GM12878 (cell line): ENCODE measurements around the gene EIF4E1B. TPM values are rescaled to one million over a fixed set of nuclear protein-coding genes. Genes with fewer than 3 reads are reported as not detected.

Experiments used
- ATAC-seq: fragments of 200-7000 bp; cut with Tn5 transposase; 3 replicates; pipeline ENCODE4 v1.9.1; 2020; ENCODE audit warnings: mild to moderate bottlenecking, moderate library complexity
- BruUV-seq: library from RNA; stranded (reverse); fragments of 400-500 nt; replicated peaks from 2 replicates; lab custom pipeline; 2021; lab: Mats Ljungman, UMichigan
- CTCF ChIA-PET: fragments of 300-600 bp; sonication (Branson Sonifier 250); formaldehyde crosslinking; extraction: SDS; loops from one replicate; lab custom pipeline; 2021; ENCODE audit warnings: inconsistent platforms; lab: Yijun Ruan, JAX
- POLR2A ChIA-PET: fragments of 350-600 bp; formaldehyde crosslinking; extraction: SDS; loops from one replicate; lab custom pipeline; 2021; ENCODE audit warnings: inconsistent platforms; lab: Charles Lee
- RAD21 ChIA-PET: fragments of 300-600 bp; sonication (Branson Sonifier 250); formaldehyde crosslinking; loops from one replicate; lab custom pipeline; 2023; ENCODE audit warnings: antibody characterized with exemption; ENCODE audit not compliant: unreplicated experiment; lab: Charles Lee
- SMC1A ChIA-PET: fragments of 300-600 bp; sonication (Branson Sonifier 250); formaldehyde crosslinking; loops from one replicate; lab custom pipeline; 2023; ENCODE audit not compliant: unreplicated experiment, uncharacterized antibody; lab: Charles Lee
- DNase-seq: peaks from one replicate; pipeline ENCODE4 v3.0.0-alpha.2; 2011; ENCODE audit warnings: low read depth, low spot score
- FAIRE-seq: peaks from 3 replicates; lab custom pipeline; 2011; peaks lifted over from hg19 to GRCh38; lab: Jason Lieb, UNC
- H2AFZ ChIP-seq: 2 replicates; pipeline ENCODE4 v1.6.0; 2011; ENCODE audit warnings: low read depth, low read length, control low read depth; ENCODE audit not compliant: control insufficient read depth
- H3K27ac ChIP-seq: 2 replicates; pipeline ENCODE4 v1.5.1; 2011; ENCODE audit warnings: control low read depth; ENCODE audit not compliant: control insufficient read depth, insufficient read depth
- H3K27me3 ChIP-seq, 2 experiments: replicated peaks in 1 of 2; 2 replicates each; pipeline versions ENCODE4 v1.6.0 to v1.6.1; 2011; ENCODE audit warnings: low read length in 1 of 2; ENCODE audit not compliant: control insufficient read depth in 2 of 2, insufficient read depth in 2 of 2
- H3K36me3 ChIP-seq, 2 experiments: 2 replicates each; pipeline ENCODE4 v1.5.1; 2011; ENCODE audit warnings: low read length in 1 of 2; ENCODE audit not compliant: control insufficient read depth in 2 of 2, insufficient read depth in 2 of 2
- H3K4me1 ChIP-seq: 2 replicates; pipeline ENCODE4 v1.6.1; 2011; ENCODE audit warnings: mild to moderate bottlenecking, low read length, moderate library complexity, mixed read lengths; ENCODE audit not compliant: control insufficient read depth, insufficient read depth
- H3K4me2 ChIP-seq: 2 replicates; pipeline ENCODE4 v1.6.0; 2011; ENCODE audit warnings: control low read depth; ENCODE audit not compliant: control insufficient read depth, insufficient read depth
- H3K4me3 ChIP-seq: fragments of 200-600 bp; sonication (generic); 2 replicates; pipeline ENCODE4 v1.5.1; 2016
- H3K79me2 ChIP-seq: 2 replicates; pipeline ENCODE4 v1.6.0; 2011; ENCODE audit warnings: low read length; ENCODE audit not compliant: control insufficient read depth, insufficient read depth
- H3K9ac ChIP-seq: 2 replicates; pipeline ENCODE4 v1.8.0; 2011; ENCODE audit warnings: low read length, control low read depth, mixed read lengths; ENCODE audit not compliant: control insufficient read depth, insufficient read depth
- H3K9me3 ChIP-seq: replicated peaks from 3 replicates; pipeline ENCODE4 v1.5.1; 2011; ENCODE audit warnings: mild to moderate bottlenecking, low read length; ENCODE audit not compliant: control insufficient read depth, insufficient read depth
- H4K20me1 ChIP-seq: 2 replicates; pipeline ENCODE4 v1.6.0; 2011; ENCODE audit not compliant: control insufficient read depth, insufficient read depth
- BCL11A ChIP-seq: IDR thresholded peaks from 2 replicates; pipeline ENCODE4 v1.6.1; 2011; ENCODE audit warnings: low read depth, low read length
- BCL3 ChIP-seq: IDR thresholded peaks from 2 replicates; pipeline ENCODE4 v1.6.1; 2011; ENCODE audit warnings: borderline replicate concordance, low read depth, mild to moderate bottlenecking, moderate library complexity, low read length; ENCODE audit not compliant: insufficient read depth, poor library complexity, severe bottlenecking
- BHLHE40 ChIP-seq, 2 experiments: fragments of 450-650 bp in 1 of 2; IDR thresholded peaks; 2 replicates each; pipeline ENCODE4 v1.6.1; 2011 to 2017; ENCODE audit warnings: low read depth in 2 of 2, borderline replicate concordance in 1 of 2, improper control_type of control experiment in 1 of 2, low read length in 1 of 2, mild to moderate bottlenecking in 1 of 2
- CBX5 ChIP-seq: sonication (generic); IDR thresholded peaks from 2 replicates; pipeline ENCODE4 v1.6.1; 2016; ENCODE audit warnings: low read depth, moderate library complexity, mild to moderate bottlenecking, inconsistent platforms
- CHD2 ChIP-seq: IDR thresholded peaks from 2 replicates; pipeline ENCODE4 v1.6.1; 2011; ENCODE audit warnings: low read depth, low read length, improper control_type of control experiment, borderline replicate concordance
- EGR1 ChIP-seq, 2 experiments: IDR thresholded peaks; 1 replicate in 1 of 2; 2 replicates in 1 of 2; pipeline ENCODE4 v1.6.1; 2011 to 2012; ENCODE audit warnings: low read depth in 2 of 2, low read length in 2 of 2, borderline replicate concordance in 1 of 2, mild to moderate bottlenecking in 1 of 2, moderate library complexity in 1 of 2
- GABPA ChIP-seq: IDR thresholded peaks from 2 replicates; pipeline ENCODE4 v1.6.1; 2014; ENCODE audit warnings: antibody characterized with exemption, low read depth, mild to moderate bottlenecking, inconsistent platforms
- MLLT1 ChIP-seq: fragments of 450-650 bp; IDR thresholded peaks from 2 replicates; pipeline ENCODE4 v1.6.1; 2016; ENCODE audit warnings: mild to moderate bottlenecking
- NR2C2 ChIP-seq: IDR thresholded peaks from 2 replicates; pipeline ENCODE4 v1.6.1; 2011; ENCODE audit warnings: borderline replicate concordance, low read depth; ENCODE audit not compliant: control insufficient read depth, insufficient read length
- NR2F1 ChIP-seq: fragments of 450-650 bp; conservative IDR thresholded peaks from 2 replicates; pipeline ENCODE4 v1.6.1; 2017; ENCODE audit warnings: mild to moderate bottlenecking
- PKNOX1 ChIP-seq: fragments of 450-650 bp; IDR thresholded peaks from 2 replicates; pipeline ENCODE4 v1.6.1; 2016; ENCODE audit warnings: mild to moderate bottlenecking
- POU2F2 ChIP-seq: IDR thresholded peaks from 3 replicates; pipeline ENCODE4 v1.6.1; 2011; ENCODE audit warnings: low read depth, mild to moderate bottlenecking, low read length, borderline replicate concordance
- RCOR1 ChIP-seq: conservative IDR thresholded peaks from 2 replicates; pipeline ENCODE4 v1.6.1; 2012; ENCODE audit warnings: low read depth, low read length, improper control_type of control experiment
- RELA ChIP-seq: fragments of 450-650 bp; IDR thresholded peaks from 2 replicates; pipeline ENCODE4 v1.8.0; 2014; ENCODE audit warnings: borderline replicate concordance; ENCODE audit not compliant: partially characterized antibody
- SP1 ChIP-seq: IDR thresholded peaks from one replicate; pipeline ENCODE4 v1.6.1; 2011; ENCODE audit warnings: low read depth, low read length
- TBL1XR1 ChIP-seq: IDR thresholded peaks from 2 replicates; pipeline ENCODE4 v1.6.1; 2012; ENCODE audit warnings: low read depth, low read length, improper control_type of control experiment
- TCF12 ChIP-seq: IDR thresholded peaks from 2 replicates; pipeline ENCODE4 v1.6.1; 2011; ENCODE audit warnings: low read depth, mild to moderate bottlenecking, low read length
- USF1 ChIP-seq: IDR thresholded peaks from 2 replicates; pipeline ENCODE4 v1.6.1; 2011; ENCODE audit warnings: borderline replicate concordance, low read depth, mild to moderate bottlenecking, moderate library complexity, mixed read lengths, low read length; ENCODE audit not compliant: insufficient read depth; ENCODE audit errors: extremely low read length
- USF2 ChIP-seq: IDR thresholded peaks from 2 replicates; pipeline ENCODE4 v1.6.1; 2011; ENCODE audit warnings: low read depth, low read length, improper control_type of control experiment, borderline replicate concordance
- YY1 ChIP-seq: IDR thresholded peaks from 2 replicates; pipeline ENCODE4 v1.6.1; 2011; ENCODE audit warnings: low read depth, mild to moderate bottlenecking, low read length
- WGBS: methylation state at CpG from one replicate; pipeline ENCODE4 v1.1.6; 2016; ENCODE audit warnings: low lambda C conversion rate; ENCODE audit not compliant: insufficient replicate concordance, insufficient coverage; ENCODE audit errors: missing lambda C conversion rate; 5-methylcytosine and 5-hydroxymethylcytosine counted together
- in situ Hi-C: fragments of 300-500 bp; cut with MboI; formaldehyde crosslinking; loops from 9 replicates; pipeline ENCODE4 v1.14.3; 2018; ENCODE audit warnings: mixed read lengths
- intact Hi-C: fragments of 100-400 bp; cut with micrococcal nuclease; formaldehyde crosslinking; loops from one replicate; pipeline ENCODE4 v1.14.2; 2022; ENCODE audit not compliant: unreplicated experiment
- polyA plus RNA-seq, 11 experiments: library from polyadenylated mRNA; depleted of rRNA in 4 of 11; unstranded in 6 of 11; stranded (reverse) in 5 of 11; fragments of >200 nt; fragmentation: Nextera tagmentation in 4 of 11; fragmentation: Illumina TruSeq in 1 of 11; extraction: Ambion mirVana in 4 of 11; extraction: Trizol in 1 of 11; gene quantifications; 1 replicate in 1 of 11; 2 replicates in 10 of 11; pipeline versions ENCODE4 v1.2.1 to v1.2.3, GENCODE V29; 2011 to 2016; ENCODE audit warnings: inconsistent platforms in 2 of 11, missing spikeins in 2 of 11, low read depth in 1 of 11
- total RNA-seq, 4 experiments: library from RNA; depleted of rRNA in 3 of 4; stranded (reverse); fragments of >200 nt in 3 of 4; fragmentation: Illumina TruSeq in 1 of 4; extraction: Trizol in 1 of 4; gene quantifications; 2 replicates each; pipeline versions ENCODE4 v1.2.1 to v1.2.3, GENCODE V29; 2013 to 2021

Gene EIF4E1B
- total and polyA plus RNA-seq, 10 of the 15 experiments (the other 5 are each of a cell fraction or from before 2014, with no cell fraction given) = not detected

- WGBS = 59% methylated on average over 6 of the region's 6 CpGs
- FAIRE-seq (no peak), DNase-seq (no peak), ATAC-seq (no peak)
- no peak for TF ChIP-seq BHLHE40 (IDR thresholded peaks at IDR 0.05; ENCODE audit: borderline replicate concordance in 1 of 2, low read depth in 2 of 2, low read length in 1 of 2)
- TF ChIP-seq NR2F1 = no peak
- no peak for TF ChIP-seq RCOR1
- TF ChIP-seq PKNOX1 = no peak
- no peak for TF ChIP-seq CHD2
- no peak for TF ChIP-seq RELA
- TF ChIP-seq MLLT1 = no peak
- TF ChIP-seq TCF12 = no peak
- TF ChIP-seq TBL1XR1 = no peak
- TF ChIP-seq USF1 = no peak
- no peak for TF ChIP-seq EGR1 (IDR thresholded peaks at IDR 0.05; ENCODE audit: borderline replicate concordance in 1 of 2, low read depth in 2 of 2, low read length in 2 of 2)
- no peak for TF ChIP-seq GABPA
- no peak for TF ChIP-seq USF2
- no peak for TF ChIP-seq YY1
- TF ChIP-seq BCL3 = no peak
- TF ChIP-seq CBX5 = no peak
- no peak for TF ChIP-seq BCL11A
- no peak for TF ChIP-seq NR2C2
- no peak for TF ChIP-seq SP1
- TF ChIP-seq POU2F2 = no peak
- Histone ChIP-seq H3K9me3 (no peaks in the 10 kb centered on the region), H3K27me3 (peaks cover 0 to 2% of the 10 kb centered on the region in 2 experiments; a peak in 1 of 4 replicates), H2AFZ (no peak overlapping the region), H3K4me3 (no peak overlapping the region), H3K9ac (no peak overlapping the region), H3K4me1 (peaks cover 12% of the 10 kb centered on the region), H3K27ac (no peak overlapping the region), H3K36me3 (no peaks in the 10 kb centered on the region), H4K20me1 (no peaks in the 10 kb centered on the region), H3K4me2 (no peak overlapping the region), H3K79me2 (no peaks in the 10 kb centered on the region; the same call in 1 of the 2 replicates)
- ChIA-PET SMC1A (no interaction called here), RAD21 (no interaction called here), CTCF (no interaction called here), POLR2A (no interaction called here)
- intact Hi-C loops = no loop called here
- BruUV-seq = no TSS peak
- in situ Hi-C loops = no loop called here
These were observed 18.5 kb upstream of the EIF4E1B start for GRCh38 chr5:176612008-176612407.
